Right lobe of liver (tissue), 4 donors: ENCODE data around the gene LRPAP1.
"Not testable (repeated sequence)": the region's sequence is repeated elsewhere in the genome, so short reads cannot be mapped to it uniquely, and the experiment has no call there.

Experiments used
- CTCF ChIP-seq, 4 donors: fragments of 200-600 bp in 3 of 4; fragments of 450-650 bp in 1 of 4; IDR thresholded peaks; one replicate each; pipeline versions ENCODE4 v1.5.1 to v1.8.0; 2016 to 2022; ENCODE audit warnings: antibody characterized with exemption in 4 of 4, mild to moderate bottlenecking in 2 of 4
- POLR2A ChIP-seq: fragments of 450-650 bp; IDR thresholded peaks from one replicate; pipeline ENCODE4 v1.6.1; 2017; ENCODE audit warnings: antibody characterized with exemption, mild to moderate bottlenecking
- donor health status: DM: no; HTN: no; CAD: no.
- donor health status: DM: no; HTN: no; CAD: no.
- donor health status: DM: no; HTN: yes; CAD: no.

DNA sequence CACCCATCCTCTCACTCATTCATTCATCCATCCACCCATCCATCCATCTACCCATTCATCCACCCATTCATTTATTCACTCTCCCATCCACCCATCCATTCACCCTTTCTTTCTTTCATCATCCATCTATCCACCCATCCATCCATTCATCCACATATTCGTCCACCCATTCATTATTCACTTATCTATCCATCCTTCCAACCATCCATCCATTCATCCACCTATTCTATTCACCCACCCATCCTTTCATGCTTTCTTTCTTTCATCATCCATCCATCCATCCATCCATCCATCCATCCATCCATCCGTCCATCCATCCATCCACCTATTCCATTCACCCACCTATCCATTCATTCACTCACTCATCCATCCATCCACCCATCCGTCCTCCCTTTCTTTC is 45.8 kb upstream of the LRPAP1 start:
- not testable (repeated sequence) for TF ChIP-seq CTCF (IDR thresholded peaks at IDR 0.05); POLR2A
